ENCODE data around the gene CTDP1. TPM values are rescaled to one million over a fixed set of nuclear protein-coding genes. Genes with fewer than 3 reads are reported as not detected.

The CTDP1 gene
- total RNA-seq, 1 experiment from 2014 or later: 33.7 TPM

- Histone ChIP-seq H3K4me1 (ENCODE audit: insufficient read depth, low read length) (no peaks in the 10 kb centered on the region), H2AFZ (ENCODE audit: low read length) (no peak overlapping the region), H3T11ph (ENCODE audit: low read length) (no peak overlapping the region), H3K18ac (ENCODE audit: insufficient read length, low read depth, low read length) (no peak overlapping the region), H3K79me1 (ENCODE audit: insufficient read depth, low read depth, low read length, poor library complexity, severe bottlenecking) (no peaks in the 10 kb centered on the region), H4K91ac (ENCODE audit: insufficient read length, low read depth, low read length) (no peak overlapping the region), H3K56ac (ENCODE audit: insufficient read length, low read depth, low read length) (no peak overlapping the region), H2BK20ac (ENCODE audit: low read depth, low read length, poor library complexity, severe bottlenecking) (no peak overlapping the region), H4K8ac (replicated peaks; ENCODE audit: insufficient read length, low read depth, low read length) (no peak overlapping the region), H3K23me2 (ENCODE audit: insufficient read length, low read depth, low read length, poor library complexity, severe bottlenecking) (no peaks in the 10 kb centered on the region), H3K27ac (ENCODE audit: insufficient read length, low read depth, low read length) (no peak overlapping the region), H2BK12ac (ENCODE audit: insufficient read length, low read depth, low read length) (no peak overlapping the region), H3K9ac (ENCODE audit: extremely low read depth, insufficient read length, low read length) (no peak overlapping the region), H3K14ac (ENCODE audit: insufficient read depth, low read length) (no peak overlapping the region), H2BK120ac (ENCODE audit: low read depth, low read length, poor library complexity, severe bottlenecking) (no peak overlapping the region), H4K5ac (ENCODE audit: insufficient read length, low read depth, low read length) (no peak overlapping the region), H3K27me3 (ENCODE audit: insufficient read depth, low read length) (peaks cover 19% of the 10 kb centered on the region; the same call in 1 of the 2 replicates), H2AK5ac (ENCODE audit: insufficient read length, low read length) (no peak overlapping the region), H3K23ac (ENCODE audit: insufficient read length, low read depth, low read length) (no peak overlapping the region), H3K4ac (ENCODE audit: low read depth, low read length) (no peak overlapping the region), H3K4me2 (ENCODE audit: insufficient read depth, insufficient read length, low read length) (no peak overlapping the region), H3K9me3 (ENCODE audit: control insufficient read depth, low read depth, low read length) (no peaks in the 10 kb centered on the region), H2BK15ac (ENCODE audit: low read depth, low read length) (no peak overlapping the region), H3K79me2 (ENCODE audit: insufficient read depth, low read length) (no peaks in the 10 kb centered on the region), H4K20me1 (ENCODE audit: control insufficient read depth, insufficient read depth, insufficient read length) (peaks cover 2% of the 10 kb centered on the region), H2BK5ac (ENCODE audit: insufficient read length, low read length) (no peak overlapping the region)
- no peak overlapping the region for H3K27ac Mint-ChIP-seq
- H3K36me3 Mint-ChIP-seq (ENCODE audit: insufficient read depth in 1 of 3, low read depth in 3 of 3): no peaks in the 10 kb centered on the region
- no peak for DNase-seq
- H3K4me3 Mint-ChIP-seq: no peak overlapping the region
- no peak for TF ChIP-seq CTCF (conservative IDR thresholded peaks at IDR 0.05)
- no CpG with 5 or more reads among the region's 32 CpGs for WGBS (ENCODE audit: extremely low coverage, insufficient read length, low lambda C conversion rate)
- peaks cover 2 to 5% of the 10 kb centered on the region in 2 experiments; a peak in 2 of 5 replicates for H3K9me3 Mint-ChIP-seq
- H3K27me3 Mint-ChIP-seq (ENCODE audit: low read depth): peaks cover 64% of the 10 kb centered on the region
- H3K4me1 Mint-ChIP-seq: no peaks in the 10 kb centered on the region; a peak in 1 of 4 replicates
These were observed 105.6 kb downstream of the CTDP1 start for GRCh38 chr18:79784965-79785770.

Measured in H9 (cell line).